Measurements from ENCODE around the gene ZNF366. TPM values are rescaled to one million over a fixed set of nuclear protein-coding genes. Genes with fewer than 3 reads are reported as not detected.

The ZNF366 gene
- total and polyA plus RNA-seq, 8 donors, result 0.26 to 1.0 (median 0.52) TPM

DNA sequence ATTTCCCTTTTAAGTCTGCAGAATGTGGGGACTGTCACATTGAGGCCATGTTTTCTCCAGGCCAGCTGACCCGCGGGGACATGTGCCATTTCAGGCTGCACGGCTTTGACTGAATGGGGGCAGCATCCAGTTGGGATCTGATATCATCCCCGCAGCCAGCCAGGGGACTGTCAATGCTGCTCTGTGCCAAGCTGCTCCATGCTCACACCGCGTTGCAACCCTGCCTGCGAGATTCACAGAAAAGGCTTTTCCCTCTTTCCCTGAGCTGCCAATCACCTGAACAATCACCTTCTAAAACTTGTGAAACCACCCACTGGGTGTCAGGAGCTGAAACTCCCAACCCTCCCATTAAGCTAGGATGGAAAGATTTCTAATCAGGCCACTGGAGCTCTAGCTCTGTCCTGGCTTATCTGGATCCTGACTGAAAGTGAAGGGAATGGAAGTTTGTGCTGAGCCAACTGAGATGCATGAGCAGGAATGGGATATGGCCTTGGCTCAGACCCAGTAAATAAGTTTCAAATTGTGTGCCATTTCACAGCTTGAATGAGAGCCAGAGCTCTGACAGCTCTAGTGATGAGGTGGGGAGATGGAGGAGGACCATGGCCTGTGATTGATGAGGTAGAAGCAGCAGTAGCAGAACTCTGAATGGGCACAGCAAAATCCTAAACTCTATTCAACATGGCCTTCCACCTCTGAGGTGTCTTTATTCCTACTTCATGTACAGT lies 34.5 kb upstream of the ZNF366 start:
- intact Hi-C loops (cut with DNase I), result no loop called here
- no peak overlapping the region for H3K4me3 ChIP-seq
- ATAC-seq, result no peak
- TF ChIP-seq CTCF (IDR thresholded peaks at IDR 0.05), result no peak
- 43 to 46% methylated on average over 7 of the region's 7 CpGs for WGBS, 2 donors
- no peak for FAIRE-seq
- no peaks in the 10 kb centered on the region for H3K4me1 ChIP-seq
- no peaks in the 10 kb centered on the region for H3K36me3 ChIP-seq
- no peak overlapping the region for H3K27ac ChIP-seq
- no peak for DNase-seq
- H3K27me3 ChIP-seq, result no peaks in the 10 kb centered on the region
- no peaks in the 10 kb centered on the region for H3K9me3 ChIP-seq

DNA sequence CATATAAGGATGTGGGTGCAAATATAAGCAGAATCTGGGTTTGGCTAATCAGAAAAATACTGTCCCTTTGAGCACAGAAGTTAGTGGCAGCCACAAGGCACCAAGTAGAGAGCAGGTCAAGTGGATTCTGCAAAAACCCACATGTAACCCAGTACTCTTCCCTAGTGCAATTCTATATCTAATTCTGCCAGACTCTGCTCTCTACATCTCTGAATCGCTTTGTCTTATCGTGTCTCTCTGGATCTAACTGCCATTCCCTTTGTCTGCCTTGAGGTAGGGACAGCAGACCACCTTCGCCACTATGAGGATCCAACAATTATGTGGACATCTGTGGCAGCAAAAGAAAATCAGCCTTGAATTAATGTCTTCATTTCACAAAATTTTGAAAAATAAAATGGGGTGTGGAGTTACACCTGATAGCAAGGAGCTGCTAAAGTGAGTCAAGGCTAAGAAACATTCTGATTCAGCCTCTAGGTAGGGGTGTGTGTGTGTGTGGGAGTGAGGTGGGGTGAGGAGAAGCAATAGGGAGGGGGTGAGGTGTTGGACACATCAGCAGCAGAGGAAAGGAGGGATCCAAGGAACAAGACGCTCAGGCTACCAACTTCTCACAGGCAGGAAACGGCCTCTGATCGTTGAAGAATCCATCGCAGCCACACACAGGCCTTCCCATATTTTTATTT lies 33.7 kb upstream of the ZNF366 start:
- H3K4me1 ChIP-seq, result no peaks in the 10 kb centered on the region
- TF ChIP-seq CTCF (IDR thresholded peaks at IDR 0.05), result no peak
- no peaks in the 10 kb centered on the region for H3K9me3 ChIP-seq
- DNase-seq, result no peak
- no peak overlapping the region for H3K4me3 ChIP-seq
- WGBS, 2 donors, result 85 to 88% methylated on average over 7 of the region's 7 CpGs
- H3K27ac ChIP-seq, result no peak overlapping the region
- ATAC-seq, result no peak
- intact Hi-C loops (cut with DNase I), result no loop called here
- H3K27me3 ChIP-seq, result no peaks in the 10 kb centered on the region
- no peaks in the 10 kb centered on the region for H3K36me3 ChIP-seq
- FAIRE-seq, result no peak

- no peak overlapping the region for H3K4me3 ChIP-seq
- FAIRE-seq (no peak), ATAC-seq (no peak), DNase-seq (no peak)
- no peak for TF ChIP-seq CTCF (IDR thresholded peaks at IDR 0.05)
- no peaks in the 10 kb centered on the region for H3K27me3 ChIP-seq
- intact Hi-C loops (cut with DNase I), result no loop called here
- no peaks in the 10 kb centered on the region for H3K36me3 ChIP-seq
- H3K9me3 ChIP-seq, result no peaks in the 10 kb centered on the region
- no peak overlapping the region for H3K27ac ChIP-seq
- H3K4me1 ChIP-seq, result no peaks in the 10 kb centered on the region
Measured at GRCh38 chr5:72539726-72540125, 32.5 kb upstream of the ZNF366 start.

- intact Hi-C loops (cut with DNase I), result no loop called here
- WGBS, 2 donors, result 24 to 33% methylated on average over 1 of the region's 1 CpG
- no peaks in the 10 kb centered on the region for H3K36me3 ChIP-seq
- no peak for DNase-seq
- no peak for ATAC-seq
- H3K27ac ChIP-seq, result no peak overlapping the region
- FAIRE-seq, result no peak
- no peaks in the 10 kb centered on the region for H3K27me3 ChIP-seq
- no peaks in the 10 kb centered on the region for H3K9me3 ChIP-seq
- no peaks in the 10 kb centered on the region for H3K4me1 ChIP-seq
- TF ChIP-seq CTCF (IDR thresholded peaks at IDR 0.05), result no peak
- H3K4me3 ChIP-seq, result no peak overlapping the region
Measured at GRCh38 chr5:72539038-72539437, 31.8 kb upstream of the ZNF366 start.

DNA sequence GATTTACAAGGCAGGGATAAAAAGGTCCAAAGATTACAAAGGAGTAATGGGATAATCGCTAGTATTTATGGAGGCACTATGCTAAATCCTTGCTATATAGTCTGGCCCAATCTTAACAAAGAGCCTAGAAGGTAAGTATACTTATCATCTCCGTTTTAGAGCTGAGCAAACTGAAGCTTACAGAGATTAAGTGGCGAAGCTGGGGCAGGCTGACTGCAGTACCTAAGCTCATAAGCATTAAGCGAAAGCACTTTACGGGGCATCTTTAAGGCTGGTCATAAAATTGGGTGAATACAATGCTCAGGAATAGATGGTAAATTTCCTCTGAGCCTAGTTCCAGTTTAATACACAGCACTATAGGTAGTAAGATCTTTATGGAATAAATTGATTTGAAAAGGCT lies 30.0 kb upstream of the ZNF366 start:
- H3K27ac ChIP-seq, result no peak overlapping the region
- H3K9me3 ChIP-seq, result no peaks in the 10 kb centered on the region
- 60 to 67% methylated on average over 5 of the region's 5 CpGs for WGBS, 2 donors
- intact Hi-C loops (cut with DNase I), result no loop called here
- no peaks in the 10 kb centered on the region for H3K27me3 ChIP-seq
- H3K36me3 ChIP-seq, result no peaks in the 10 kb centered on the region
- no peak for TF ChIP-seq CTCF (IDR thresholded peaks at IDR 0.05)
- H3K4me3 ChIP-seq, result no peak overlapping the region
- ATAC-seq, result no peak
- H3K4me1 ChIP-seq, result no peaks in the 10 kb centered on the region
- no peak for FAIRE-seq
- DNase-seq, result no peak

Measured in pancreas (tissue), 10 donors.